ENCODE measurements around the gene LHFPL4.

GRCh38 chr3:9581742-9582141 lies 28.1 kb upstream of the LHFPL4 start:
- TF ChIP-seq CTCF (IDR thresholded peaks at IDR 0.05; ENCODE audit: low read depth, low read length, missing input control) (no peak), NR2F2 (IDR thresholded peaks at IDR 0.05) (no peak), RAD21 (IDR thresholded peaks at IDR 0.05) (no peak), JUND (IDR thresholded peaks at IDR 0.05) (no peak), EGR1 (IDR thresholded peaks at IDR 0.05; ENCODE audit: low read depth in 2 of 2) (no peak), MAX (IDR thresholded peaks at IDR 0.05) (no peak), TAF1 (conservative IDR thresholded peaks at IDR 0.05) (no peak)

All from liver (tissue), 3 donors.